IMR-90 (cell line): ENCODE measurements around the gene RER1. TPM values are rescaled to one million over a fixed set of nuclear protein-coding genes. Genes with fewer than 3 reads are reported as not detected.

Experiments used
- ATAC-seq: fragments of 200-7000 bp; cut with Tn5 transposase; 2 replicates; pipeline ENCODE4 v1.9.1; 2020; ENCODE audit warnings: low read depth, mild to moderate bottlenecking, moderate library complexity
- BruUV-seq: library from RNA; stranded (reverse); fragments of 400-500 nt; replicated peaks from 2 replicates; lab custom pipeline; 2021; lab: Mats Ljungman, UMichigan
- CTCF ChIA-PET: fragments of 300-600 bp; formaldehyde crosslinking; extraction: SDS; loops from one replicate; lab custom pipeline; 2021; ENCODE audit warnings: antibody characterized with exemption; lab: Yijun Ruan, JAX
- POLR2A ChIA-PET: fragments of 300-600 bp; sonication (Branson Sonifier 250); formaldehyde crosslinking; loops from one replicate; lab custom pipeline; 2022; ENCODE audit warnings: antibody characterized with exemption; ENCODE audit not compliant: unreplicated experiment; lab: Charles Lee
- DNase-seq: peaks from one replicate; pipeline ENCODE4 v3.0.0; 2013
- H2AFZ ChIP-seq: replicated peaks from 2 replicates; pipeline ENCODE3; 2013; ENCODE audit warnings: low read length, mild to moderate bottlenecking; ENCODE audit not compliant: poor library complexity
- H2AK5ac ChIP-seq: 2 replicates; pipeline ENCODE4 v1.6.1; 2013; ENCODE audit warnings: low read depth, low read length, inconsistent platforms
- H2AK9ac ChIP-seq: replicated peaks from 2 replicates; pipeline ENCODE3; 2013; ENCODE audit warnings: mild to moderate bottlenecking, low read depth, low read length, moderate library complexity; ENCODE audit not compliant: poor library complexity
- H2BK120ac ChIP-seq: 2 replicates; pipeline ENCODE4 v1.6.1; 2013; ENCODE audit warnings: low read depth, low read length, inconsistent platforms
- H2BK15ac ChIP-seq: 3 replicates; pipeline ENCODE4 v1.6.1; 2013; ENCODE audit warnings: low read depth, low read length, inconsistent platforms
- H2BK20ac ChIP-seq: 2 replicates; pipeline ENCODE4 v1.6.1; 2013; ENCODE audit warnings: low read depth, mild to moderate bottlenecking, inconsistent platforms, low read length, moderate library complexity
- H2BK5ac ChIP-seq: 2 replicates; pipeline ENCODE4 v1.6.1; 2013; ENCODE audit warnings: mild to moderate bottlenecking, low read depth, low read length, inconsistent platforms; ENCODE audit not compliant: poor library complexity, severe bottlenecking
- H3K14ac ChIP-seq: replicated peaks from 2 replicates; pipeline ENCODE4 v1.6.1; 2013; ENCODE audit warnings: low read depth, low read length, inconsistent platforms
- H3K18ac ChIP-seq: 2 replicates; pipeline ENCODE4 v1.6.1; 2013; ENCODE audit warnings: low read depth, low read length, control low read depth
- H3K23ac ChIP-seq: 2 replicates; pipeline ENCODE4 v1.6.1; 2013; ENCODE audit warnings: low read depth, low read length, inconsistent platforms
- H3K27ac ChIP-seq: 2 replicates; pipeline ENCODE4 v1.5.1; 2013; ENCODE audit warnings: mild to moderate bottlenecking, control low read depth, low read length; ENCODE audit not compliant: insufficient read depth
- H3K27me3 ChIP-seq: 2 replicates; pipeline ENCODE4 v1.6.1; 2013; ENCODE audit warnings: low read length; ENCODE audit not compliant: control insufficient read depth, insufficient read depth
- H3K36me3 ChIP-seq: 2 replicates; pipeline ENCODE4 v1.6.1; 2013; ENCODE audit warnings: low read length, mixed read lengths; ENCODE audit not compliant: control insufficient read depth, insufficient read depth
- H3K4ac ChIP-seq: 2 replicates; pipeline ENCODE4 v1.6.1; 2013; ENCODE audit warnings: low read depth, low read length, inconsistent platforms
- H3K4me1 ChIP-seq: 2 replicates; pipeline ENCODE4 v1.6.1; 2013; ENCODE audit warnings: low read length, mixed read lengths; ENCODE audit not compliant: control insufficient read depth, insufficient read depth
- H3K4me2 ChIP-seq: 2 replicates; pipeline ENCODE4 v1.6.1; 2013; ENCODE audit warnings: low read depth, mild to moderate bottlenecking, control low read depth, low read length, moderate library complexity
- H3K4me3 ChIP-seq: 2 replicates; pipeline ENCODE4 v1.5.1; 2013; ENCODE audit warnings: low read depth, mild to moderate bottlenecking, control low read depth, low read length, moderate library complexity; ENCODE audit not compliant: insufficient read depth
- H3K56ac ChIP-seq: 2 replicates; pipeline ENCODE4 v1.6.1; 2013; ENCODE audit warnings: low read length, inconsistent platforms; ENCODE audit not compliant: insufficient read depth; ENCODE audit errors: extremely low read depth
- H3K79me1 ChIP-seq, 2 experiments: 2 replicates each; pipeline ENCODE4 v1.6.1; 2013; ENCODE audit warnings: low read length in 2 of 2, inconsistent platforms in 1 of 2, low read depth in 1 of 2
- H3K9ac ChIP-seq: 2 replicates; pipeline ENCODE4 v1.6.1; 2013; ENCODE audit warnings: low read depth, low read length, control low read depth
- H3K9me1 ChIP-seq: 2 replicates; pipeline ENCODE4 v1.6.1; 2013; ENCODE audit warnings: low read length, inconsistent platforms; ENCODE audit not compliant: insufficient read depth
- H3K9me3 ChIP-seq: 2 replicates; pipeline ENCODE4 v1.6.1; 2013; ENCODE audit warnings: low read length; ENCODE audit not compliant: control insufficient read depth, insufficient read depth
- H4K20me1 ChIP-seq: 2 replicates; pipeline ENCODE4 v1.6.1; 2013; ENCODE audit warnings: low read length, inconsistent platforms; ENCODE audit not compliant: insufficient read depth
- H4K5ac ChIP-seq: 2 replicates; pipeline ENCODE4 v1.6.1; 2013; ENCODE audit warnings: mild to moderate bottlenecking, low read depth, low read length, control low read depth
- H4K8ac ChIP-seq, 2 experiments: 2 replicates each; pipeline ENCODE4 v1.6.1; 2013; ENCODE audit warnings: low read depth in 2 of 2, low read length in 2 of 2, control low read depth in 1 of 2, inconsistent platforms in 1 of 2
- H4K91ac ChIP-seq: 2 replicates; pipeline ENCODE4 v1.6.1; 2013; ENCODE audit warnings: low read depth, low read length, inconsistent platforms; ENCODE audit not compliant: insufficient read depth
- CEBPB ChIP-seq: IDR thresholded peaks from 2 replicates; pipeline ENCODE4 v1.6.1; 2012; ENCODE audit warnings: low read depth, low read length, improper control_type of control experiment
- MAZ ChIP-seq: IDR thresholded peaks from 2 replicates; pipeline ENCODE4 v1.6.1; 2012; ENCODE audit warnings: low read depth, mild to moderate bottlenecking, low read length, improper control_type of control experiment, moderate library complexity, borderline replicate concordance
- WGBS, 2 experiments: methylation state at CpG; one replicate each; pipeline versions ENCODE4 v1.1.5 to v1.1.7; 2013; ENCODE audit warnings: missing lambda C conversion rate in 2 of 2; ENCODE audit not compliant: insufficient read length in 1 of 2; ENCODE audit errors: extremely low coverage in 2 of 2; 5-methylcytosine and 5-hydroxymethylcytosine counted together
- dilution Hi-C: fragments of 300-500 bp; cut with HindIII; formaldehyde crosslinking; loops from one replicate; pipeline ENCODE4 v1.14.3; 2018; ENCODE audit warnings: low sequenced_read_pairs; ENCODE audit not compliant: unreplicated experiment
- in situ Hi-C: fragments of 300-500 bp; cut with MboI; formaldehyde crosslinking; loops from 3 replicates; pipeline ENCODE4 v1.14.3; 2019; ENCODE audit warnings: low sequenced_read_pairs, inconsistent platforms, mixed read lengths
- intact Hi-C: fragments of 100-400 bp; cut with micrococcal nuclease; formaldehyde crosslinking; loops from 2 replicates; pipeline ENCODE4 v1.10.0; 2022
- polyA plus RNA-seq, 3 experiments: library from polyadenylated mRNA; depleted of rRNA; stranded (reverse); fragments of >200 nt; gene quantifications; 2 replicates each; pipeline ENCODE4 v1.2.3, GENCODE V29; 2012; ENCODE audit warnings: low replicate concordance in 1 of 3
- total RNA-seq: library from RNA; depleted of rRNA; stranded (reverse); fragments of >200 nt; gene quantifications from 2 replicates; pipeline ENCODE4 v1.2.3, GENCODE V29; 2012

The RER1 gene
- total and polyA plus RNA-seq, 2 of the 4 experiments (the other 2 are of a cell fraction), result 47.1 to 240 TPM

GRCh38 chr1:2383576-2383975, 8.1 kb upstream of the RER1 start:
- ChIA-PET CTCF (no interaction called here), POLR2A (no interaction called here)
- DNase-seq, result no peak
- Histone ChIP-seq H3K4me3 (no peak overlapping the region), H2BK120ac (no peak overlapping the region), H4K8ac (no peak overlapping the region), H3K4ac (no peak overlapping the region), H3K18ac (no peak overlapping the region), H2AK9ac (peak overlapping the region; percentile 15), H3K27me3 (no peaks in the 10 kb centered on the region), H2BK15ac (no peak overlapping the region), H4K20me1 (no peaks in the 10 kb centered on the region; the same call in 1 of the 2 replicates), H3K56ac (no peak overlapping the region), H3K4me1 (no peaks in the 10 kb centered on the region), H2BK5ac (no peak overlapping the region), H2AFZ (peak overlapping the region; percentile 19), H4K91ac (no peak overlapping the region), H3K9me1 (no peaks in the 10 kb centered on the region), H3K27ac (no peak overlapping the region), H2AK5ac (no peak overlapping the region), H3K23ac (no peak overlapping the region), H3K79me1 (0 out of 4 replicates have a peak, but pooled peaks cover 0 to 3% of the 10 kb centered on the region in 2 experiments), H3K36me3 (0 out of 2 replicates have a peak, but pooled peaks cover 2% of the 10 kb centered on the region), H3K4me2 (no peak overlapping the region), H3K9ac (no peak overlapping the region), H3K9me3 (no peaks in the 10 kb centered on the region), H2BK20ac (no peak overlapping the region), H3K14ac (no peak overlapping the region), H4K5ac (no peak overlapping the region)
- intact Hi-C loops (loop anchor here (5.0 kb wide), 1 partner anchor 71 kb away; no protein-coding TSS in a partner anchor), in situ Hi-C loops (no loop called here), dilution Hi-C loops (no loop called here)
- ATAC-seq, result no peak
- WGBS, 2 experiments, result 77% methylated on average over 10 of the region's 14 CpGs; no CpG with 5 or more reads in 1 of the 2 experiments
- TF ChIP-seq CEBPB, result no peak
- TF ChIP-seq MAZ, result no peak
- BruUV-seq, result no TSS peak
